ENCODE data around the gene LHCGR. TPM values are rescaled to one million over a fixed set of nuclear protein-coding genes. Genes with fewer than 3 reads are reported as not detected.

LHCGR gene
- total RNA-seq, 1 donor from 2014 or later = 0.13 TPM

DNA sequence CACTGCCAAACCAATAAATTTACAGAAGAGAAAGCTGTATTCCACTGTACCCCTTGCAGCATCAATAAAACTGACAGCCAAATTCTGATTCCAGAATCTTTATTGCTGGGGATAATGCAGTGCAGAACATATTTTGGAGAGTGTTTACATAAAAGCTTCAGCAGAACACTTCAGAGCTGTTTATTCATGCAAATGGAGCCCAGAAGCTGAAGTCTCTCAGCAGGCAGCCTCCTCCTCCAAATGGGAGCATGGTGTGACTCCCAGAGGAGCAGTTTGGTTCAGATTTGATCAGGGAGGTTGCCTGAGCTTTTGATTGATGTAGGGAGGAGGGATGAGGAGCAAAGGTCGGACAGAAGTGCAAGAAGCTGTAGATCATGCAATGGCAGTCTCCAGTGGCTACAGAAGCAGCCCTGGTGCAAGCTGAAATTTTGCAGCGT, 22.4 kb downstream of the LHCGR start:
- Mint-ChIP-seq H3K27ac (no peak overlapping the region), H3K4me1 (peaks cover 24% of the 10 kb centered on the region), H3K27me3 (ENCODE audit: low read depth) (no peaks in the 10 kb centered on the region), H3K36me3 (peaks cover 2% of the 10 kb centered on the region), H3K4me3 (no peak overlapping the region), H3K9me3 (no peaks in the 10 kb centered on the region)
- DNase-seq (ENCODE audit: low spot score in 2 of 2, unreplicated experiment in 2 of 2) = no peak
- TF ChIP-seq CTCF (IDR thresholded peaks at IDR 0.05; ENCODE audit: unreplicated experiment) = no peak

GRCh38 chr2:48728840-48729239, 26.7 kb downstream of the LHCGR start:
- no peak for DNase-seq (ENCODE audit: low spot score in 2 of 2, unreplicated experiment in 2 of 2)
- H3K27me3 Mint-ChIP-seq (ENCODE audit: low read depth) = no peaks in the 10 kb centered on the region
- H3K27ac Mint-ChIP-seq = no peak overlapping the region
- H3K4me1 Mint-ChIP-seq = peaks cover 9% of the 10 kb centered on the region
- no peaks in the 10 kb centered on the region for H3K36me3 Mint-ChIP-seq
- TF ChIP-seq CTCF (IDR thresholded peaks at IDR 0.05; ENCODE audit: unreplicated experiment) = no peak
- no peak overlapping the region for H3K4me3 Mint-ChIP-seq
- H3K9me3 Mint-ChIP-seq = no peaks in the 10 kb centered on the region

- no peak for DNase-seq (ENCODE audit: low spot score in 2 of 2, unreplicated experiment in 2 of 2)
- Mint-ChIP-seq H3K27me3 (ENCODE audit: low read depth) (no peaks in the 10 kb centered on the region), H3K4me3 (no peak overlapping the region), H3K36me3 (no peaks in the 10 kb centered on the region), H3K4me1 (peaks cover 7% of the 10 kb centered on the region), H3K9me3 (no peaks in the 10 kb centered on the region), H3K27ac (no peak overlapping the region)
- TF ChIP-seq CTCF (IDR thresholded peaks at IDR 0.05; ENCODE audit: unreplicated experiment) = no peak
Measured at GRCh38 chr2:48728295-48728694, 27.2 kb downstream of the LHCGR start.

DNA sequence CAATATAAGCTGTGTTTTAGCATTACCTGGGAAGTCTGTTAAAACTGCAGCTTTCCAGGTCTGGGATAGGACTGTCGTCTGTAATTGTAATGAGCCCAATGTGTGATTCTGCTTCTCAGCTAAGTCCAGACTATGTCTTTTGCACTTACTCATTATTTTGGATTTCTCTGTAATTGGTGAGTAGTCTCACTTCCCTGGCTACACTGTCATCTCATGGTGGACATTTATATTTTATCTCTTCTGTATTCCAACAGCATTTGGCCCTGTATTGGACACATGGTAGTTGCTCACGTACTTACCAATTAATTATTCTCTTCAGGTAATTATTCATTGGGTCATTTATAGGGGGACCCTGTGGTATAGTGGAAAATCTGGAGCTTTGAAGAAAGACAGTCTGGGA, 28.0 kb downstream of the LHCGR start:
- TF ChIP-seq CTCF (IDR thresholded peaks at IDR 0.05; ENCODE audit: unreplicated experiment) = no peak
- no peak overlapping the region for H3K27ac Mint-ChIP-seq
- H3K9me3 Mint-ChIP-seq = no peaks in the 10 kb centered on the region
- peaks cover 9% of the 10 kb centered on the region for H3K4me1 Mint-ChIP-seq
- no peak for DNase-seq (ENCODE audit: low spot score in 2 of 2, unreplicated experiment in 2 of 2)
- H3K4me3 Mint-ChIP-seq = no peak overlapping the region
- H3K27me3 Mint-ChIP-seq (ENCODE audit: low read depth) = no peaks in the 10 kb centered on the region
- no peaks in the 10 kb centered on the region for H3K36me3 Mint-ChIP-seq

DNA sequence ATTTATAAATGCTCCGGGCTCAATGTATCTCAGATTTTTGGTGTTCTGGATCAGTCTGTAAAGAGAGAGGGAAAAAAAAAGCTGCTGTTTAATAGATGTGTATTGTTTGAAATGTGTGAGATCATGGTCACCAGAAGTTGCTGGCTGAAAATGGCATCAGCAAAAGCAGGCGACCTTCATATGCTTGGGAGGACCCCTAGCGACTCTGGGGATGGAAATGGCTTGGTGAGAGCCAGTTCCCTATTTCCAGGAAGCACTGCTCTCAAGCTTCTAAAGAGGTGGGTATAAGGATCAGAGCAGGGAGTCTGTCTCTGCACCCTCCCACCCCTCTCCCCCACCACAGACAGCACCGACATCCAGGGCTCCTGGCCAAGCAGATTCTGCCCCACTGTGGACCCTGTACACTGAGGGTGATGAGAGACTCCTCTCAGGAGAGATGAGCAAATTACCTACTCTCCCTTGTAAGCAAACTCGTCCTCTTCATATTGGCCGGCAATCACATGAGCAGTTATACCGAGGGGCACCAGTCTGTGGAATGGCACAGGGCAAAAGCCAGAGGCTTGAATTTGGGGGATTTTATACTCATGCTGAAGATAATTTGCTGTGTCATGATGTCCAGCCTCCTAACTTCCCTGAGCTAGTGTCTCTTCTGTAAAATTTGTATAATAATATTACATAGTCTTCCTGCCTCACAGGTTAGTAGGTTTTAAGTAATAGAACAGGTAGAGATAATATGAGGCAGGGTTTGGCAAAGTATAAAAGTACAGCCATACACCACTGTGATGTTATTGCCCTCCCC, 29.6 kb downstream of the LHCGR start:
- H3K27ac Mint-ChIP-seq = no peak overlapping the region
- DNase-seq (ENCODE audit: low spot score in 2 of 2, unreplicated experiment in 2 of 2) = no peak
- no peak for TF ChIP-seq CTCF (IDR thresholded peaks at IDR 0.05; ENCODE audit: unreplicated experiment)
- H3K4me3 Mint-ChIP-seq = no peak overlapping the region
- no peaks in the 10 kb centered on the region for H3K27me3 Mint-ChIP-seq (ENCODE audit: low read depth)
- no peaks in the 10 kb centered on the region for H3K9me3 Mint-ChIP-seq
- H3K36me3 Mint-ChIP-seq = no peaks in the 10 kb centered on the region
- peaks cover 9% of the 10 kb centered on the region for H3K4me1 Mint-ChIP-seq
